RCC 7860 (cell line): ENCODE data around the gene MGAT2.
A peak's percentile ranks its signal among the peaks of the same experiment; 100 is the strongest.
"Not testable (repeated sequence)": the region's sequence is repeated elsewhere in the genome, so short reads cannot be mapped to it uniquely, and the experiment has no call there.

Source experiments
- DNase-seq: peaks from one replicate; pipeline ENCODE4 v3.0.0-alpha.2; 2015; ENCODE audit warnings: low spot score
- FAIRE-seq: peaks from 2 replicates; lab custom pipeline; 2012; peaks lifted over from hg19 to GRCh38; lab: Jason Lieb, UNC

The MGAT2 gene

GRCh38 chr14:49620182-49621113 is at the start of gene MGAT2, which contains the start of gene RPL36AL:
MGAT2 (plus strand) TSS chr14:49620799; CDS start chr14:49621269, 470 bp downstream.
RPL36AL (minus strand) TSS chr14:49620626; CDS start chr14:49619104, 1,522 bp downstream.
- peak; percentile 91 for DNase-seq
- no peak for FAIRE-seq

- FAIRE-seq (no peak), DNase-seq (no peak)
Measured at GRCh38 chr14:49574038-49574437, 46.6 kb upstream of the MGAT2 start.

- FAIRE-seq (no peak), DNase-seq (no peak)
Measured at GRCh38 chr14:49578141-49578540, 42.5 kb upstream of the MGAT2 start.

DNA sequence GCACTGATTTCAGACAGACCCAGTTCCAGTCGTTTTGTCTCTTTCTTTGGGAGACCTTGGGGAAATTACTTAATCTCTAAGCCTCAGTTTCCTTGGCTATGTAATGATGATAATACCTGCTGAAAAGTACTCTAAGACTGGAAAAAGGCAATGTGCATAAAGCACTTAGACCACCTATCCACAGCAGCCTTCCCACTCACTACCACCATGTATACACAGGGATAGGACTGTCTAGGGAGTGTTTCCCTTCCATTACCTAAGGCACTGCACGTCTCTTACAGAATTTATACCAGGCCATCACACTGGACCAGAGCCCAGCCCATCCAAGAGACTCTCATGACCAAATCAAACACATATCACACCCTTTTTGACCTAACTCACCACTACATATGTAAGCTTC is 40.8 kb upstream of the MGAT2 start:
- DNase-seq (no peak), FAIRE-seq (no peak)

GRCh38 chr14:49581209-49582112 is 39.1 kb upstream of the MGAT2 start:
- FAIRE-seq (no peak), DNase-seq (no peak)

DNA sequence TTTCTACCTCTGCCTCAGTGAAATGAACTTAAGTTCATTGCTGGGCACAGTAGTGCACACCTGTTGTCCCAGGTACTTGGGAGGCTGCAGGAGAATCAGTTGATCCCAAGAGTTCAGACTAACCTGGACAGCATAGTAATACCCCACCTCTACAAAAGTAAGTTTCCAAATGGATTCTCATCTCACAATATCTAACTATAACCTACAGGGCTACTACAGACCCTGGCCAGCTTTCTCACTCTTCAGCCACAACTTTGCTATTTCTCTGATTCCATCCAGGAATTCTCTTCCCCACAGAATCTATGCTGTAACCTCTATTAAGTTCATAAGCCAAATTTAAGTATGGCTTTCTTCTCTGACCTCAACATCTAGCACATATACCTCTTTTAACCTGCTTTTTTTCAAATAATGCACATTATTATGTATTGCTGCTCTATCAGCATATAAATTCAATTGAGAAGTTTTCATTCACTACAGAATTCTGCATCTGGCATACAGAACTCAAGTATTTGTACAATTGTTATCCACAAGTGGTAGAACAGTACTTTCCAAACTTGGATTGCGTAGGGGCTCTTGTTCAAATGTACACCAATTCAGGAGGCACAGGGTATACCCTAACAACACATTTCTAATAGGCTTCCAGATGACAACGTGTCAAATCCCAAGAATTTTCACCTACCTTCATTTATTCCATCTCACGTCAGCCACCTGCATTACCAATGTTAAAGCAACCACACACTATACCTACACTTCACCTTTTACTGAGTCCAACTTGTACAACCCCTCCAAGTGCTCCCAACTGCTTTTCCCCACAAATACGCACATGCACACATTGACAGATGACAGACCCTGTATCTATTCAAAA is 38.3 kb upstream of the MGAT2 start:
- FAIRE-seq (no peak), DNase-seq (no peak)

DNA sequence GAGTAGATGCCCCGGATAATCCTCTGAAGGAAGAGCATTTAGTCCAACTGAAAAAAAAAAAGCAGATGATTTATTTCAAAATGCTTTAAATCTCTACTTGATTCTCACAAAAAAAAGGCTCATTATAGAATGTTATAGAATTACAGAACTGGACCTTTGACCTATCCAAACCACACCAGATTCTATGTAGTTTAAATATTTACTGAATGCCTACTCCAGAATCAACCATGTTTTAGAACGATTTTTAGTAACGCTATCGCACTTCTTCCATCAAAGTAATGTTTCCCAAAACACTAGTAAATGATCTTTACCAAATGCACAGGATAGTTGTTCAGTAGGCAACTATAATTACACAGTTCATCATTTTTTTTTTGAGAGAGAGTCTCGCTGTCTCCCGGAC is 37.0 kb upstream of the MGAT2 start:
- DNase-seq (no peak), FAIRE-seq (no peak)

DNA sequence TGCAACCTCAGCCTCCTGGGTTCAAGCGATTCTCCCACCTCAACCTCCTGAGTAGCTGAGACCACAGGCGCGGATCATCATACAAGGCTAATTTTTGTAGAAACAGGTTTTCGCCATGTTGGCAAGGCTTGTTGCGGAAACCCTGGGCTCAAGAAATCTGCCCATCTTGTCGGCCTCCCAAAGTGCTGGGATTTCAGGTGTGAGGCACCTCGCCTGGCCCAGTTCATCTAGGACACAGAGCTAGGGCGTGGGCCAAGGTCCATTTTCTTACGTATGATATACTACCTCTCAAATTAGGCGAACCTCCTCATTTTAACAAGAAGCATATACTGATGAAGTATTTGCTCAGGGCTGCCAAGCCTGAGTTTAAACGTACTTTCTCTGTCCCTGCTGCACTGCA is 36.5 kb upstream of the MGAT2 start:
- FAIRE-seq (no peak), DNase-seq (no peak)

DNA sequence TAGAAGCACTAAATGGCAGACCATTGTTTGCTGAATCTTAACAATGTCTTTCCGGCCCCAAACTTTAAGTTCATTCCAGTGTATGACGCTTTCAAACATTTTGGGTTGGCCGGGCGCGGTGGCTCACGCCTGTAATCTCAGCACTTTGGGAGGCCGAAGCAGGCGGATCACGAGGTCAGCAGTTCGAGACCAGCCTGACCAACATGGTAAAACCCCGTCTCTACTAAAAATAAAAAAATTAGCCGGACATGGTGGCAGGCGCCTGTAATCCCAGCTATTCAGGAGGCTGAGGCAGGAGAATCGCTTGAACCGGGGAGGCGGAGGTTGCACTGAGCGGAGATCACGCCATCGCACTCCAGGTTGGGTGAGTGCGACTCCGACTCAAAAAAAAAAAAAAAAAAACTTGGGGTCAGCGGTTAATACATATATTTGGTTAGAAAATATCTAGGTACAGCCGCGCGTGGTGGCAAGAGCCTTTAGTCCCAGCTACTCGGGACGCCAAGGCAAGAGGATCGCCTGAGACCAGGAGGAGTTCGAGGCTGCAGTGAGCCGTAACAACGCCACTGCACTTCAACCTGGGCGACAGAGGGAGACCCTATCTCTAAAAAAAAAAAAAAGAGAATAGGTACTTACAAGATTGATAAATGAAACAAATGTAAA is 35.5 kb upstream of the MGAT2 start:
- DNase-seq, FAIRE-seq: not testable (repeated sequence)

- peak; percentile 97 for DNase-seq
- peak; percentile 62 for FAIRE-seq
Measured at GRCh38 chr14:49585803-49586672, 34.6 kb upstream of the MGAT2 start, which contains the start of gene RPS29. RPS29 (minus strand) TSS chr14:49586380; CDS start chr14:49586346, 34 bp downstream.

DNA sequence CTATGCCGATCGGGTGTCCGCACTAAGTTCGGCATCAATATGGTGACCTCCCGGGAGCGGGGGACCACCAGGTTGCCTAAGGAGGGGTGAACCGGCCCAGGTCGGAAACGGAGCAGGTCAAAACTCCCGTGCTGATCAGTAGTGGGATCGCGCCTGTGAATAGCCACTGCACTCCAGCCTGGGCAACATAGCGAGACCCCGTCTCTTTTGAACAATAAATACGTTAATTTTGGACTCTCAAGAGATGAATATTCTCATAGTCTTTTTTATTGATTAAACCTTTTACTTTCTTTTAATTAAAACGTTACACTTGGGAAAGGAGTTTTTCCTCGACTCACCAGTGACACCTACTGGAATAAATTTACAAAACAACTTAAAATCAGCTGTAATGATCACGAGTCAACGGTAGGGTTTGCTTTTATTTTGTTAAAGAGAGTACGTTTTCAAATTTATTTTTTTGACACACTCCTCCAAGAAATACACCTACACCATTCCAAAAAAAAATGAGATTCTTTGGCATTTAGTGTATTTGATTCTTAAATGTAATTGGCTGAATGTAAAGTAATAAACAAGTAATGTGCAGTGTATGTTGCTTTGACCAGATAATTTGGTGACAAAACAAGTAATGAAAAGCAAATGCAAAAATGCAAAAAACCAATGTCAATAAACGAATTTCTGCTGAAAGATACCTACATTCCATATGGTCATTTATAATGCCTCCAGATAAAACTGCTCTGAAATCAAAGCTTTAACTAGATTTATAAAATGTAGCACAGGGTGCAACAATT is 33.7 kb upstream of the MGAT2 start:
- FAIRE-seq (peak; percentile 58), DNase-seq (peak; percentile 77)

- FAIRE-seq (no peak), DNase-seq (no peak)
Measured at GRCh38 chr14:49589387-49589786, 31.2 kb upstream of the MGAT2 start.

GRCh38 chr14:49593016-49593415 is 27.6 kb upstream of the MGAT2 start:
- DNase-seq: no peak
- no peak for FAIRE-seq

DNA sequence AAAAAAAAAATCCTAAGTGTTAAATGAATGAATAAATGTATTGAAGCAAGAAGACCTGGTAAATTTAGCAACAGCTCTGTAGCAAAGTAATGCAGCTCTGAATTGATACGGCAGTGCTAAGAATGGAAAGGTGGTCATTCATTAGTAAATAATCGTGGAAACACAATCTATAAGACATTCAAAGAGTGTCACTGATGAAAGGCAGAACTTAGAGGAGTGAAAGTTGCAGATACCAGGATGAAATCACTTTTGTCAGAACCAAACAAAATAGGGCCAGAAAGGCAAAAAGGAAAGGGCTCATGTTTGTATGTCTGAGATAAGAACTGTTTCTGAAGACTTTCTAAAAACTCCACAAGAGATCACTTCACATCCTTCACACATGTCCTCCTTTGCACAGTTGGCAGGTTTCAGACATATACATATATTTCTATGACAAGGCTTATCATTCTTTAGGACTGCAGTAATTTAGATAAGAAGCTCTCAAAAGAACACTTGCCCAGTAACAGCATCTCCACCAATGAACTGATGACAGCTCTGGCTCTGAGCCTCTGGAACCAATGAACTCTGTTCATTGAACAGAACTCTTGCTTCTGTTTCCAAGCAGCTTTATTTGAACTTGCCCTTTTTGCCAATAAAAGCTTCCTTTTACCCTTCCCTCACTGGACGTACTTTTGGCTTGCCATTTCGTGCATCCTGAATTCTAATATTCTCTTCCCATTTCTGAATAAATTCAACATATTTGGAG is 26.1 kb upstream of the MGAT2 start:
- no peak for DNase-seq
- FAIRE-seq: no peak

- DNase-seq (no peak), FAIRE-seq (no peak)
Measured at GRCh38 chr14:49598189-49598484, 22.5 kb upstream of the MGAT2 start.

- FAIRE-seq (no peak), DNase-seq (peak; percentile 63)
Measured at GRCh38 chr14:49598485-49599300, 21.9 kb upstream of the MGAT2 start, which contains the start of gene LRR1. LRR1 (plus strand) TSS chr14:49598940; CDS start chr14:49599021, 81 bp downstream.

DNA sequence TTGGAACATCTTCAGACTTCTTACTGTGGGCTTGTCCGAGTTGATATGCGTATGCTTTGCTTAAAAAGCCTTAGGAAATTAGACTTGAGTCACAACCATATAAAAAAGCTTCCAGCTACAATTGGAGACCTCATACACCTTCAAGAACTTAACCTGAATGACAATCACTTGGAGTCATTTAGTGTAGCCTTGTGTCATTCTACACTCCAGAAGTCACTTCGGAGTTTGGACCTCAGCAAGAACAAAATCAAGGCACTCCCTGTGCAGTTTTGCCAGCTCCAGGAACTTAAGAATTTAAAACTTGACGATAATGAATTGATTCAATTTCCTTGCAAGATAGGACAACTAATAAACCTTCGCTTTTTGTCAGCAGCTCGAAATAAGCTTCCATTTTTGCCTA is 13.0 kb upstream of the MGAT2 start:
- DNase-seq (no peak), FAIRE-seq (no peak)
